HL-60 (cell line): ENCODE measurements around the gene PAX5.

Experiments
- CTCF ChIP-seq: IDR thresholded peaks from one replicate; pipeline ENCODE4 v1.5.1; 2011; ENCODE audit warnings: low read length, control low read depth, inconsistent platforms; ENCODE audit not compliant: insufficient read depth
- GABPA ChIP-seq: IDR thresholded peaks from 2 replicates; pipeline ENCODE4 v1.6.1; 2012; ENCODE audit warnings: low read depth
- POLR2AphosphoS5 ChIP-seq: IDR thresholded peaks from 2 replicates; pipeline ENCODE4 v1.6.1; 2012; ENCODE audit warnings: low read depth
- REST ChIP-seq: IDR thresholded peaks from 2 replicates; pipeline ENCODE4 v1.6.1; 2012; ENCODE audit warnings: low read depth; ENCODE audit not compliant: insufficient replicate concordance

GRCh38 chr9:36836486-36836885 is 197.6 kb downstream of the PAX5 start:
- no peak for TF ChIP-seq REST
- no peak for TF ChIP-seq POLR2AphosphoS5
- no peak for TF ChIP-seq CTCF
- TF ChIP-seq GABPA = no peak
